IMR-90 (cell line): Measurements from ENCODE around the gene CDK7. TPM values are rescaled to one million over a fixed set of nuclear protein-coding genes. Genes with fewer than 3 reads are reported as not detected.

ENCODE experiments used
- ATAC-seq: fragments of 200-7000 bp; cut with Tn5 transposase; 2 replicates; pipeline ENCODE4 v1.9.1; 2020; ENCODE audit warnings: low read depth, mild to moderate bottlenecking, moderate library complexity
- BruUV-seq: library from RNA; stranded (reverse); fragments of 400-500 nt; replicated peaks from 2 replicates; lab custom pipeline; 2021; lab: Mats Ljungman, UMichigan
- CTCF ChIA-PET: fragments of 300-600 bp; formaldehyde crosslinking; extraction: SDS; loops from one replicate; lab custom pipeline; 2021; ENCODE audit warnings: antibody characterized with exemption; lab: Yijun Ruan, JAX
- POLR2A ChIA-PET: fragments of 300-600 bp; sonication (Branson Sonifier 250); formaldehyde crosslinking; loops from one replicate; lab custom pipeline; 2022; ENCODE audit warnings: antibody characterized with exemption; ENCODE audit not compliant: unreplicated experiment; lab: Charles Lee
- DNase-seq: peaks from one replicate; pipeline ENCODE4 v3.0.0; 2013
- H2AFZ ChIP-seq: replicated peaks from 2 replicates; pipeline ENCODE3; 2013; ENCODE audit warnings: low read length, mild to moderate bottlenecking; ENCODE audit not compliant: poor library complexity
- H2AK5ac ChIP-seq: 2 replicates; pipeline ENCODE4 v1.6.1; 2013; ENCODE audit warnings: low read depth, low read length, inconsistent platforms
- H2AK9ac ChIP-seq: replicated peaks from 2 replicates; pipeline ENCODE3; 2013; ENCODE audit warnings: mild to moderate bottlenecking, low read depth, low read length, moderate library complexity; ENCODE audit not compliant: poor library complexity
- H2BK120ac ChIP-seq: 2 replicates; pipeline ENCODE4 v1.6.1; 2013; ENCODE audit warnings: low read depth, low read length, inconsistent platforms
- H2BK15ac ChIP-seq: 3 replicates; pipeline ENCODE4 v1.6.1; 2013; ENCODE audit warnings: low read depth, low read length, inconsistent platforms
- H2BK20ac ChIP-seq: 2 replicates; pipeline ENCODE4 v1.6.1; 2013; ENCODE audit warnings: low read depth, mild to moderate bottlenecking, inconsistent platforms, low read length, moderate library complexity
- H2BK5ac ChIP-seq: 2 replicates; pipeline ENCODE4 v1.6.1; 2013; ENCODE audit warnings: mild to moderate bottlenecking, low read depth, low read length, inconsistent platforms; ENCODE audit not compliant: poor library complexity, severe bottlenecking
- H3K14ac ChIP-seq: replicated peaks from 2 replicates; pipeline ENCODE4 v1.6.1; 2013; ENCODE audit warnings: low read depth, low read length, inconsistent platforms
- H3K18ac ChIP-seq: 2 replicates; pipeline ENCODE4 v1.6.1; 2013; ENCODE audit warnings: low read depth, low read length, control low read depth
- H3K23ac ChIP-seq: 2 replicates; pipeline ENCODE4 v1.6.1; 2013; ENCODE audit warnings: low read depth, low read length, inconsistent platforms
- H3K27ac ChIP-seq: 2 replicates; pipeline ENCODE4 v1.5.1; 2013; ENCODE audit warnings: mild to moderate bottlenecking, control low read depth, low read length; ENCODE audit not compliant: insufficient read depth
- H3K27me3 ChIP-seq: 2 replicates; pipeline ENCODE4 v1.6.1; 2013; ENCODE audit warnings: low read length; ENCODE audit not compliant: control insufficient read depth, insufficient read depth
- H3K36me3 ChIP-seq: 2 replicates; pipeline ENCODE4 v1.6.1; 2013; ENCODE audit warnings: low read length, mixed read lengths; ENCODE audit not compliant: control insufficient read depth, insufficient read depth
- H3K4ac ChIP-seq: 2 replicates; pipeline ENCODE4 v1.6.1; 2013; ENCODE audit warnings: low read depth, low read length, inconsistent platforms
- H3K4me1 ChIP-seq: 2 replicates; pipeline ENCODE4 v1.6.1; 2013; ENCODE audit warnings: low read length, mixed read lengths; ENCODE audit not compliant: control insufficient read depth, insufficient read depth
- H3K4me2 ChIP-seq: 2 replicates; pipeline ENCODE4 v1.6.1; 2013; ENCODE audit warnings: low read depth, mild to moderate bottlenecking, control low read depth, low read length, moderate library complexity
- H3K4me3 ChIP-seq: 2 replicates; pipeline ENCODE4 v1.5.1; 2013; ENCODE audit warnings: low read depth, mild to moderate bottlenecking, control low read depth, low read length, moderate library complexity; ENCODE audit not compliant: insufficient read depth
- H3K56ac ChIP-seq: 2 replicates; pipeline ENCODE4 v1.6.1; 2013; ENCODE audit warnings: low read length, inconsistent platforms; ENCODE audit not compliant: insufficient read depth; ENCODE audit errors: extremely low read depth
- H3K79me1 ChIP-seq, 2 experiments: 2 replicates each; pipeline ENCODE4 v1.6.1; 2013; ENCODE audit warnings: low read length in 2 of 2, inconsistent platforms in 1 of 2, low read depth in 1 of 2
- H3K9ac ChIP-seq: 2 replicates; pipeline ENCODE4 v1.6.1; 2013; ENCODE audit warnings: low read depth, low read length, control low read depth
- H3K9me1 ChIP-seq: 2 replicates; pipeline ENCODE4 v1.6.1; 2013; ENCODE audit warnings: low read length, inconsistent platforms; ENCODE audit not compliant: insufficient read depth
- H3K9me3 ChIP-seq: 2 replicates; pipeline ENCODE4 v1.6.1; 2013; ENCODE audit warnings: low read length; ENCODE audit not compliant: control insufficient read depth, insufficient read depth
- H4K20me1 ChIP-seq: 2 replicates; pipeline ENCODE4 v1.6.1; 2013; ENCODE audit warnings: low read length, inconsistent platforms; ENCODE audit not compliant: insufficient read depth
- H4K5ac ChIP-seq: 2 replicates; pipeline ENCODE4 v1.6.1; 2013; ENCODE audit warnings: mild to moderate bottlenecking, low read depth, low read length, control low read depth
- H4K8ac ChIP-seq, 2 experiments: 2 replicates each; pipeline ENCODE4 v1.6.1; 2013; ENCODE audit warnings: low read depth in 2 of 2, low read length in 2 of 2, control low read depth in 1 of 2, inconsistent platforms in 1 of 2
- H4K91ac ChIP-seq: 2 replicates; pipeline ENCODE4 v1.6.1; 2013; ENCODE audit warnings: low read depth, low read length, inconsistent platforms; ENCODE audit not compliant: insufficient read depth
- MAZ ChIP-seq: IDR thresholded peaks from 2 replicates; pipeline ENCODE4 v1.6.1; 2012; ENCODE audit warnings: low read depth, mild to moderate bottlenecking, low read length, improper control_type of control experiment, moderate library complexity, borderline replicate concordance
- MXI1 ChIP-seq: IDR thresholded peaks from 2 replicates; pipeline ENCODE4 v1.6.1; 2012; ENCODE audit warnings: low read depth, mild to moderate bottlenecking, low read length, moderate library complexity, borderline replicate concordance
- NFE2L2 ChIP-seq: fragments of 150-350 bp; IDR thresholded peaks from 2 replicates; pipeline ENCODE4 v1.6.1; 2016; ENCODE audit warnings: low read depth, mild to moderate bottlenecking, low read length
- POLR2A ChIP-seq: IDR thresholded peaks from 2 replicates; pipeline ENCODE4 v1.6.1; 2012; ENCODE audit warnings: mild to moderate bottlenecking, low read depth, low read length
- SMC3 ChIP-seq: fragments of 150-350 bp; IDR thresholded peaks from 2 replicates; pipeline ENCODE4 v1.6.1; 2016; ENCODE audit warnings: low read depth, mild to moderate bottlenecking, antibody characterized with exemption, low read length, moderate library complexity
- WGBS, 2 experiments: methylation state at CpG; one replicate each; pipeline versions ENCODE4 v1.1.5 to v1.1.7; 2013; ENCODE audit warnings: missing lambda C conversion rate in 2 of 2; ENCODE audit not compliant: insufficient read length in 1 of 2; ENCODE audit errors: extremely low coverage in 2 of 2; 5-methylcytosine and 5-hydroxymethylcytosine counted together
- dilution Hi-C: fragments of 300-500 bp; cut with HindIII; formaldehyde crosslinking; loops from one replicate; pipeline ENCODE4 v1.14.3; 2018; ENCODE audit warnings: low sequenced_read_pairs; ENCODE audit not compliant: unreplicated experiment
- in situ Hi-C: fragments of 300-500 bp; cut with MboI; formaldehyde crosslinking; loops from 3 replicates; pipeline ENCODE4 v1.14.3; 2019; ENCODE audit warnings: low sequenced_read_pairs, inconsistent platforms, mixed read lengths
- intact Hi-C: fragments of 100-400 bp; cut with micrococcal nuclease; formaldehyde crosslinking; loops from 2 replicates; pipeline ENCODE4 v1.10.0; 2022
- polyA plus RNA-seq, 3 experiments: library from polyadenylated mRNA; depleted of rRNA; stranded (reverse); fragments of >200 nt; gene quantifications; 2 replicates each; pipeline ENCODE4 v1.2.3, GENCODE V29; 2012; ENCODE audit warnings: low replicate concordance in 1 of 3
- total RNA-seq: library from RNA; depleted of rRNA; stranded (reverse); fragments of >200 nt; gene quantifications from 2 replicates; pipeline ENCODE4 v1.2.3, GENCODE V29; 2012
- TF ChIP-seq, protein P1 (sequence below): conservative IDR thresholded peaks from 2 replicates; pipeline ENCODE4 v1.5.1; 2012; ENCODE audit warnings: mild to moderate bottlenecking, low read depth, low read length, improper control_type of control experiment
- TF ChIP-seq, protein P2 (sequence below): fragments of 150-350 bp; IDR thresholded peaks from 2 replicates; pipeline ENCODE4 v1.6.1; 2016; ENCODE audit warnings: low read depth, mild to moderate bottlenecking, low read length, moderate library complexity, borderline replicate concordance
- TF ChIP-seq, protein P3 (sequence below): fragments of 150-350 bp; IDR thresholded peaks from 2 replicates; pipeline ENCODE4 v1.6.1; 2017; ENCODE audit warnings: mild to moderate bottlenecking, antibody characterized with exemption, low read length, low read depth

The CDK7 gene
- total and polyA plus RNA-seq, 2 of the 4 experiments (the other 2 are of a cell fraction) = 59.8 to 65.6 TPM

DNA sequence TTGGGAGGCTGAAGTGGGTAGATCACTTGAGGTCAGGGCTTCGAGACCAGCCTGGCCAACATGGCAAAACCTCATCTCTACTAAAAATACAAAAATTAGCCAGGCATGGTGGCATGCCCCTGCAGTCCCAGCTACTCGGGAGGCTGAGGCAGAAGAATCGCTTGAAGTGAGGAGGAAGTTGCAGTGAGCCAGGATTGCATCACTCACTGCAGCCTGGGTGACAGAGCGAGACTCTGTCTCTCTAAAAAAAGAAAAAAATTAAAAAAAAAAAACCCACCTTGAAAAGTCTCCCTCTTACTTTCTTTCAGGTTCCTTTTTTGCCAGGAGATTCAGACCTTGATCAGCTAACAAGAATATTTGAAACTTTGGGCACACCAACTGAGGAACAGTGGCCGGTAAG is 34.2 kb downstream of the CDK7 start:
- Histone ChIP-seq H4K5ac (no peak overlapping the region), H2AK5ac (no peak overlapping the region), H3K4me3 (no peak overlapping the region), H3K14ac (no peak overlapping the region), H3K9ac (no peak overlapping the region), H2BK120ac (no peak overlapping the region), H2BK15ac (no peak overlapping the region), H3K36me3 (peaks cover 24% of the 10 kb centered on the region), H3K4ac (no peak overlapping the region), H2BK5ac (peak overlapping the region; percentile 17), H3K9me3 (no peaks in the 10 kb centered on the region), H3K23ac (no peak overlapping the region), H3K4me1 (no peaks in the 10 kb centered on the region), H3K79me1 (peaks cover 13 to 24% of the 10 kb centered on the region in 2 experiments), H4K20me1 (no peaks in the 10 kb centered on the region), H2AK9ac (no peak overlapping the region), H3K9me1 (peaks cover 3% of the 10 kb centered on the region; the same call in 1 of the 2 replicates), H3K27me3 (no peaks in the 10 kb centered on the region), H3K27ac (no peak overlapping the region), H4K91ac (no peak overlapping the region), H2AFZ (no peak overlapping the region), H3K18ac (no peak overlapping the region), H2BK20ac (no peak overlapping the region), H3K56ac (no peak overlapping the region), H4K8ac (no peak overlapping the region), H3K4me2 (no peak overlapping the region)
- dilution Hi-C loops = no loop called here
- DNase-seq (no peak), ATAC-seq (no peak)
- TF ChIP-seq SMC3 (no peak), POLR2A (no peak), MXI1 (no peak), NFE2L2 (no peak), MAZ (no peak)
- TF ChIP-seq, protein P1, sequence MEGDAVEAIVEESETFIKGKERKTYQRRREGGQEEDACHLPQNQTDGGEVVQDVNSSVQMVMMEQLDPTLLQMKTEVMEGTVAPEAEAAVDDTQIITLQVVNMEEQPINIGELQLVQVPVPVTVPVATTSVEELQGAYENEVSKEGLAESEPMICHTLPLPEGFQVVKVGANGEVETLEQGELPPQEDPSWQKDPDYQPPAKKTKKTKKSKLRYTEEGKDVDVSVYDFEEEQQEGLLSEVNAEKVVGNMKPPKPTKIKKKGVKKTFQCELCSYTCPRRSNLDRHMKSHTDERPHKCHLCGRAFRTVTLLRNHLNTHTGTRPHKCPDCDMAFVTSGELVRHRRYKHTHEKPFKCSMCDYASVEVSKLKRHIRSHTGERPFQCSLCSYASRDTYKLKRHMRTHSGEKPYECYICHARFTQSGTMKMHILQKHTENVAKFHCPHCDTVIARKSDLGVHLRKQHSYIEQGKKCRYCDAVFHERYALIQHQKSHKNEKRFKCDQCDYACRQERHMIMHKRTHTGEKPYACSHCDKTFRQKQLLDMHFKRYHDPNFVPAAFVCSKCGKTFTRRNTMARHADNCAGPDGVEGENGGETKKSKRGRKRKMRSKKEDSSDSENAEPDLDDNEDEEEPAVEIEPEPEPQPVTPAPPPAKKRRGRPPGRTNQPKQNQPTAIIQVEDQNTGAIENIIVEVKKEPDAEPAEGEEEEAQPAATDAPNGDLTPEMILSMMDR = no peak
- TF ChIP-seq, protein P2, sequence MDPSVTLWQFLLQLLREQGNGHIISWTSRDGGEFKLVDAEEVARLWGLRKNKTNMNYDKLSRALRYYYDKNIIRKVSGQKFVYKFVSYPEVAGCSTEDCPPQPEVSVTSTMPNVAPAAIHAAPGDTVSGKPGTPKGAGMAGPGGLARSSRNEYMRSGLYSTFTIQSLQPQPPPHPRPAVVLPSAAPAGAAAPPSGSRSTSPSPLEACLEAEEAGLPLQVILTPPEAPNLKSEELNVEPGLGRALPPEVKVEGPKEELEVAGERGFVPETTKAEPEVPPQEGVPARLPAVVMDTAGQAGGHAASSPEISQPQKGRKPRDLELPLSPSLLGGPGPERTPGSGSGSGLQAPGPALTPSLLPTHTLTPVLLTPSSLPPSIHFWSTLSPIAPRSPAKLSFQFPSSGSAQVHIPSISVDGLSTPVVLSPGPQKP = no peak
- TF ChIP-seq, protein P3, sequence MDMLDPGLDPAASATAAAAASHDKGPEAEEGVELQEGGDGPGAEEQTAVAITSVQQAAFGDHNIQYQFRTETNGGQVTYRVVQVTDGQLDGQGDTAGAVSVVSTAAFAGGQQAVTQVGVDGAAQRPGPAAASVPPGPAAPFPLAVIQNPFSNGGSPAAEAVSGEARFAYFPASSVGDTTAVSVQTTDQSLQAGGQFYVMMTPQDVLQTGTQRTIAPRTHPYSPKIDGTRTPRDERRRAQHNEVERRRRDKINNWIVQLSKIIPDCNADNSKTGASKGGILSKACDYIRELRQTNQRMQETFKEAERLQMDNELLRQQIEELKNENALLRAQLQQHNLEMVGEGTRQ = no peak
- ChIA-PET CTCF (interaction anchor here (0.7 kb wide), 1 partner anchor 33 kb away, joined by 4 read pairs; no protein-coding TSS in a partner anchor), POLR2A (no interaction called here)
- intact Hi-C loops = no loop called here
- no TSS peak for BruUV-seq
- in situ Hi-C loops = no loop called here
- no CpG with 5 or more reads among the region's 5 CpGs for WGBS, 2 experiments
